K562 (cell line): ENCODE results near the gene SHISA8. TPM values are rescaled to one million over a fixed set of nuclear protein-coding genes. Genes with fewer than 3 reads are reported as not detected.
A peak's percentile ranks its signal among the peaks of the same experiment; 100 is the strongest.

Experiments used
- ARID3A ChIP-seq: IDR thresholded peaks from 2 replicates; pipeline ENCODE4 v1.6.1; 2012; ENCODE audit warnings: low read depth, low read length, improper control_type of control experiment, borderline replicate concordance
- FUS ChIP-seq: fragments of 200-400 bp; formaldehyde crosslinking; optimal IDR thresholded peaks from 2 replicates; pipeline ENCODE3; 2017; ENCODE audit warnings: low read depth, low read length
- GMEB1 ChIP-seq: fragments of 250-450 bp; sonication (Bioruptor Pico); IDR thresholded peaks from 2 replicates; pipeline ENCODE4 v1.4.0; 2020; ENCODE audit warnings: mild to moderate bottlenecking
- HDAC8 ChIP-seq: fragments of 450-650 bp; IDR thresholded peaks from 2 replicates; pipeline ENCODE4 v1.6.1; 2016; ENCODE audit warnings: mild to moderate bottlenecking, missing genetic modification characterization, moderate library complexity, missing compliant biosample characterization
- ID3 ChIP-seq, 2 experiments: fragments of 250-450 bp in 1 of 2; fragments of 450-650 bp in 1 of 2; sonication (Bioruptor Pico) in 1 of 2; IDR thresholded peaks; 2 replicates each; pipeline versions ENCODE4 v1.6.1 to v1.8.0; 2016 to 2021; ENCODE audit warnings: mild to moderate bottlenecking in 2 of 2, moderate library complexity in 2 of 2, missing compliant biosample characterization in 1 of 2, missing genetic modification characterization in 1 of 2
- NBN ChIP-seq: fragments of 450-650 bp; IDR thresholded peaks from 2 replicates; pipeline ENCODE4 v1.6.1; 2016; ENCODE audit warnings: low read depth, mild to moderate bottlenecking
- NONO ChIP-seq, 2 experiments: fragments of 200-400 bp in 1 of 2; fragments of 450-650 bp in 1 of 2; formaldehyde crosslinking in 1 of 2; IDR thresholded peaks; 2 replicates each; pipeline ENCODE4 v1.6.1; 2017; ENCODE audit warnings: low read depth in 2 of 2, mild to moderate bottlenecking in 2 of 2, moderate library complexity in 2 of 2, low read length in 1 of 2
- PBX2 ChIP-seq, 2 experiments: IDR thresholded peaks in 1 of 2; conservative IDR thresholded peaks in 1 of 2; 2 replicates each; pipeline ENCODE4 v1.6.1; 2016; ENCODE audit warnings: low read depth in 2 of 2, mild to moderate bottlenecking in 1 of 2, missing compliant biosample characterization in 1 of 2, missing genetic modification characterization in 1 of 2, moderate library complexity in 1 of 2
- RBM34 ChIP-seq: fragments of 200-400 bp; formaldehyde crosslinking; IDR thresholded peaks from 2 replicates; pipeline ENCODE4 v1.6.1; 2018; ENCODE audit warnings: low read length, borderline replicate concordance; ENCODE audit not compliant: insufficient read depth
- TAF7 ChIP-seq: fragments of 450-650 bp; IDR thresholded peaks from 2 replicates; pipeline ENCODE4 v1.6.1; 2016; ENCODE audit warnings: missing genetic modification characterization, missing compliant biosample characterization
- TGIF2 ChIP-seq: sonication (generic); formaldehyde crosslinking; IDR thresholded peaks from 2 replicates; pipeline ENCODE4 v1.8.1; 2022; ENCODE audit warnings: mild to moderate bottlenecking, missing genetic modification reagents, moderate library complexity
- TRIM24 ChIP-seq, 2 experiments: fragments of 450-650 bp; IDR thresholded peaks; 2 replicates each; pipeline ENCODE4 v1.6.1; 2016
- USF1 ChIP-seq: sonication (generic); formaldehyde crosslinking; IDR thresholded peaks from 2 replicates; pipeline ENCODE4 v1.9.0; 2022; ENCODE audit warnings: mild to moderate bottlenecking, missing genetic modification reagents
- USF2 ChIP-seq: sonication (generic); formaldehyde crosslinking; IDR thresholded peaks from 2 replicates; pipeline ENCODE4 v1.5.0; 2020; ENCODE audit warnings: missing genetic modification reagents
- ZBTB1 ChIP-seq: sonication (generic); formaldehyde crosslinking; IDR thresholded peaks from 2 replicates; pipeline ENCODE4 v1.8.1; 2023; ENCODE audit warnings: missing genetic modification reagents, low read depth, mild to moderate bottlenecking, borderline replicate concordance
- ZFP36 ChIP-seq: fragments of 150-350 bp; IDR thresholded peaks from 2 replicates; pipeline ENCODE4 v1.6.1; 2018; ENCODE audit warnings: low read length, low read depth; ENCODE audit not compliant: partially characterized antibody
- ZNF354B ChIP-seq: fragments of 250-450 bp; sonication (Bioruptor Pico); IDR thresholded peaks from 2 replicates; pipeline ENCODE4 v1.4.0; 2020
- polyA plus RNA-seq, 8 experiments: library from polyadenylated mRNA; depleted of rRNA in 4 of 8; stranded (reverse) in 5 of 8; unstranded in 3 of 8; fragments of >200 nt; fragmentation: Nextera tagmentation in 2 of 8; fragmentation: Illumina TruSeq in 1 of 8; extraction: Ambion mirVana in 2 of 8; extraction: Trizol in 1 of 8; gene quantifications; 2 replicates each; pipeline versions ENCODE4 v1.2.1 to v1.2.3, GENCODE V29; 2011 to 2014; ENCODE audit warnings: inconsistent platforms in 1 of 8, missing spikeins in 1 of 8
- total RNA-seq, 7 experiments: library from RNA; depleted of rRNA in 6 of 7; stranded (reverse); fragments of >200 nt in 6 of 7; fragmentation: Illumina TruSeq in 2 of 7; extraction: Trizol in 2 of 7; gene quantifications; 2 replicates each; pipeline versions ENCODE4 v1.2.1 to v1.2.3, GENCODE V29; 2011 to 2021; ENCODE audit warnings: low replicate concordance in 1 of 7

The SHISA8 gene
- total and polyA plus RNA-seq, 9 of the 15 experiments (the other 6 are each of a cell fraction or from before 2014, with no cell fraction given): 0.07 to 3.3 (median 1.1) TPM; not detected in 4

GRCh38 chr22:41946629-41947423 is 32.0 kb upstream of the SHISA8 start, which contains the start of gene CENPM (continued):
- TF ChIP-seq ZFP36 (no peak), NONO (IDR thresholded peaks at IDR 0.05; ENCODE audit: low read depth in 2 of 2, low read length in 1 of 2) (peak in 1 of 2 experiments; percentile 71; a peak in 1 of 4 replicates), NBN (peak; percentile 48; the same call in 1 of the 2 replicates), USF1 (CRISPR knock-in tag) (peak; percentile 98), TRIM24 (IDR thresholded peaks at IDR 0.05) (0 out of 4 replicates have a peak, but pooled peaks of 1 of the 2 experiments have one; percentile 22), ZNF354B (no peak), TGIF2 (CRISPR knock-in tag) (no peak), GMEB1 (no peak), TAF7 (peak; percentile 12; the same call in 1 of the 2 replicates), FUS (no peak), USF2 (CRISPR knock-in tag) (peak; percentile 95), PBX2 (CRISPR knock-in tag; IDR thresholded peaks at IDR 0.05; ENCODE audit: low read depth) (no peak), PBX2 (tag; conservative IDR thresholded peaks at IDR 0.05; ENCODE audit: low read depth) (peak; percentile 79), RBM34 (no peak), ARID3A (no peak), ID3 (CRISPR knock-in tag; IDR thresholded peaks at IDR 0.05) (no peak), ID3 (tag; IDR thresholded peaks at IDR 0.05) (0 out of 2 replicates have a peak, but pooled peaks have one; percentile 42), HDAC8 (no peak), ZBTB1 (CRISPR knock-in tag) (peak; percentile 78)
